ENCODE data around the gene ANKRD29.
"Not testable (repeated sequence)": the region's sequence is repeated elsewhere in the genome, so short reads cannot be mapped to it uniquely, and the experiment has no call there.

ANKRD29 gene

DNA sequence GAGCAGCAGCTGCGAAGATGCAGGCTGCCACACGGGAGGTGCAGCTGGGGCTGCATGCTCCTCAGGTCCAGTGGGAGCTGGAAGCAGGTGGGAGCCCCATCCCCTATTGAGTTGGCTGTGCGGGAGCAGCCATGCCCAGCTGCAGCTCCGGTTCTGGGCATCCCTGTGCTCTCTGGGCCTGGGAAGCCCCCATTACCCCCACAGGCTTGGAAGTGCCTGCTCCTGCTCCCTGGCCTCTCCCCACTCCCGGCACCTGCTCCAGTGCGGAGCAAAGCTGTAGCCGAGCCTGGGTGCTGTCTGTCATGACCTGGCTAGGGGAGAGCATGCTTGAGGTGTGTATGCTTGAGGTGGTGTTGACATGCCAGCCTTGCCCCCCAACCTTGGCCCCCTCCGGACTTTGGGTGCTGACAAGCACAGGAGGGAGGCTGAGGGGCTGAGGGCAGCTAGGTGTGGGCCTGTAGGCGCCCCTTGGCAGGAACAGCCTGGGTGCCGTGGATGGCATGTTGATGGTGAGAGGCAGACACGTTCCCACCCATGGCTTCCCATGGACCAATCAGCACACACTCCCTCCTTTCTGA lies 21.5 kb downstream of the ANKRD29 start:
- no CpG with 5 or more reads among the region's 11 CpGs for WGBS, 2 donors (ENCODE audit: extremely low coverage in 2 of 2, insufficient read length in 2 of 2, insufficient replicate concordance in 1 of 2)
- Histone ChIP-seq H3K4ac (ENCODE audit: low read length) (no peak overlapping the region), H2BK15ac (ENCODE audit: low read length) (no peak overlapping the region), H4K91ac (ENCODE audit: low read depth, low read length, poor library complexity) (no peak overlapping the region), H3K4me1 (ENCODE audit: control insufficient read depth in 2 of 2, insufficient read depth in 1 of 2, low read depth in 1 of 2, low read length in 2 of 2) (no peaks in the 10 kb centered on the region), H3K4me2 (ENCODE audit: insufficient read depth, low read length, poor library complexity, severe bottlenecking) (no peak overlapping the region), H2BK12ac (ENCODE audit: low read length) (no peak overlapping the region), H4K8ac (ENCODE audit: low read depth, low read length) (no peak overlapping the region), H2AK5ac (ENCODE audit: low read depth, low read length) (no peak overlapping the region), H2BK120ac (ENCODE audit: low read depth, low read length) (no peak overlapping the region), H3K79me1 (ENCODE audit: low read depth, low read length) (no peaks in the 10 kb centered on the region), H2BK5ac (ENCODE audit: low read length) (no peak overlapping the region), H3K18ac (ENCODE audit: low read length) (peak overlapping the region; percentile 32), H3K9me3 (replicated peaks in 1 of 2; ENCODE audit: control insufficient read depth in 2 of 2, insufficient read depth in 1 of 2, low read depth in 1 of 2, low read length in 2 of 2) (peaks cover 0 to 2% of the 10 kb centered on the region in 2 donors), H3K36me3 (replicated peaks in 1 of 2; ENCODE audit: control insufficient read depth in 2 of 2, insufficient read depth in 2 of 2, low read length in 2 of 2) (no peaks in the 10 kb centered on the region), H3K14ac (ENCODE audit: low read length) (no peak overlapping the region), H3K23ac (ENCODE audit: low read depth, low read length, poor library complexity) (no peak overlapping the region), H3K9ac (ENCODE audit: low read depth, low read length, poor library complexity) (no peak overlapping the region), H3K27me3 (ENCODE audit: control insufficient read depth in 3 of 3, insufficient read depth in 3 of 3, low read depth in 1 of 3, low read length in 3 of 3) (peaks cover 0 to 3% (median 0%) of the 10 kb centered on the region in 3 experiments), H3K27ac (replicated peaks; ENCODE audit: low read length) (no peak overlapping the region), H2AFZ (ENCODE audit: low read length) (no peak overlapping the region), H3K4me3 (ENCODE audit: low read length in 2 of 2) (no peak overlapping the region)
- no peak for DNase-seq (ENCODE audit: low spot score)

DNA sequence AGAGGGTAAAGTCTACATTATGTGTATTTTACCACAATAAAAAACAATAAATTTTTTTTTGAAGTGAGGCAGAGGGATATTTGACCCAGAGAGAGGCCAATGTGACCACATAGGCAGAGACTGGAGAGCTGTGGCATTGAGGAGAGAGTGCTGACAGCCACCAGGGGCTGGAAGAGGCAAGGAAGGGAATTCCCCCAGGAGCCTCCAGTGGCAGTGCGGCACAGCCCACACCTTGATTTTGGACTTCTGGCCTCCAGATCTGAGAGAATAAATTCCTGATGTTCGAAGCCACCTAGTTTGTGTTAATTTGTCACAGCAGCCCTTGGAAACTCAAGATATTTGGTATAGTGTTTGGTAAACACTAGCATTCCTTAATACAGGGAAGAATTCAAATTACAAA lies 22.7 kb downstream of the ANKRD29 start:
- Histone ChIP-seq H2AFZ (ENCODE audit: low read length) (no peak overlapping the region), H3K36me3 (replicated peaks in 1 of 2; ENCODE audit: control insufficient read depth in 2 of 2, insufficient read depth in 2 of 2, low read length in 2 of 2) (no peaks in the 10 kb centered on the region), H3K4me2 (ENCODE audit: insufficient read depth, low read length, poor library complexity, severe bottlenecking) (no peak overlapping the region), H4K91ac (ENCODE audit: low read depth, low read length, poor library complexity) (no peak overlapping the region), H2BK5ac (ENCODE audit: low read length) (no peak overlapping the region), H3K14ac (ENCODE audit: low read length) (no peak overlapping the region), H4K8ac (ENCODE audit: low read depth, low read length) (no peak overlapping the region), H3K4me3 (ENCODE audit: low read length in 2 of 2) (no peak overlapping the region), H3K9me3 (replicated peaks in 1 of 2; ENCODE audit: control insufficient read depth in 2 of 2, insufficient read depth in 1 of 2, low read depth in 1 of 2, low read length in 2 of 2) (peaks cover 0 to 2% of the 10 kb centered on the region in 2 donors), H3K4me1 (ENCODE audit: control insufficient read depth in 2 of 2, insufficient read depth in 1 of 2, low read depth in 1 of 2, low read length in 2 of 2) (no peaks in the 10 kb centered on the region), H2BK15ac (ENCODE audit: low read length) (no peak overlapping the region), H3K79me1 (ENCODE audit: low read depth, low read length) (no peaks in the 10 kb centered on the region), H2AK5ac (ENCODE audit: low read depth, low read length) (no peak overlapping the region), H3K9ac (ENCODE audit: low read depth, low read length, poor library complexity) (no peak overlapping the region), H2BK12ac (ENCODE audit: low read length) (no peak overlapping the region), H3K27me3 (ENCODE audit: control insufficient read depth in 3 of 3, insufficient read depth in 3 of 3, low read depth in 1 of 3, low read length in 3 of 3) (no peaks in the 10 kb centered on the region), H3K23ac (ENCODE audit: low read depth, low read length, poor library complexity) (no peak overlapping the region), H3K27ac (replicated peaks; ENCODE audit: low read length) (no peak overlapping the region), H2BK120ac (ENCODE audit: low read depth, low read length) (no peak overlapping the region), H3K18ac (ENCODE audit: low read length) (no peak overlapping the region), H3K4ac (ENCODE audit: low read length) (no peak overlapping the region)
- no CpG with 5 or more reads among the region's 2 CpGs for WGBS, 2 donors (ENCODE audit: extremely low coverage in 2 of 2, insufficient read length in 2 of 2, insufficient replicate concordance in 1 of 2)
- DNase-seq (ENCODE audit: low spot score) = no peak

DNA sequence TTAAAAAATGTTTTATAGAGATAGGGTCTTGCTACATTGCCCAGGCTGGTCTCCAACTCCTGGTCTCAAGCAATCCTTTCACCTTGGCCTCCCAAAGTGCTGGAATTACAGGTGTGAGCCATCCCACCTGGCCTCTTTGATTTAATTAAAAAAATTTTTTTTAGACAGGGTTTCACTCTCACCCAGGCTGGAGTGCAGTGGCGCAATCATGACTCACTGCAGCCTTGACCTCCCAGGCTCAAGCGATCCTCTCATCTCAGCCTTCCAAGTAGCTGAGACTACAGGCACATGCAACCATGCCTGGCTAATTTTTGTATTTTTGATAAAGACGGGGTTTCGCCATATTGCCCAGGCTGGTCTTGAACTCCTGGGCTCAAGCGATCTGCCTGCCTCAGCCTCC lies 26.3 kb downstream of the ANKRD29 start:
- not testable (repeated sequence) for H3K9ac ChIP-seq (ENCODE audit: low read depth, low read length, poor library complexity); H4K91ac ChIP-seq (ENCODE audit: low read depth, low read length, poor library complexity); H3K4me2 ChIP-seq (ENCODE audit: insufficient read depth, low read length, poor library complexity, severe bottlenecking); H2BK5ac ChIP-seq (ENCODE audit: low read length); H3K79me1 ChIP-seq (ENCODE audit: low read depth, low read length); H3K4me3 ChIP-seq (ENCODE audit: low read length in 2 of 2); H3K27me3 ChIP-seq (ENCODE audit: control insufficient read depth in 3 of 3, insufficient read depth in 3 of 3, low read depth in 1 of 3, low read length in 3 of 3); H4K8ac ChIP-seq (ENCODE audit: low read depth, low read length); H3K18ac ChIP-seq (ENCODE audit: low read length); H2BK120ac ChIP-seq (ENCODE audit: low read depth, low read length); H3K9me3 ChIP-seq (replicated peaks in 1 of 2; ENCODE audit: control insufficient read depth in 2 of 2, insufficient read depth in 1 of 2, low read depth in 1 of 2, low read length in 2 of 2); H2AK5ac ChIP-seq (ENCODE audit: low read depth, low read length); H3K4ac ChIP-seq (ENCODE audit: low read length); H3K4me1 ChIP-seq (ENCODE audit: control insufficient read depth in 2 of 2, insufficient read depth in 1 of 2, low read depth in 1 of 2, low read length in 2 of 2); H3K36me3 ChIP-seq (replicated peaks in 1 of 2; ENCODE audit: control insufficient read depth in 2 of 2, insufficient read depth in 2 of 2, low read length in 2 of 2); H3K23ac ChIP-seq (ENCODE audit: low read depth, low read length, poor library complexity); H2BK12ac ChIP-seq (ENCODE audit: low read length); DNase-seq (ENCODE audit: low spot score); H2AFZ ChIP-seq (ENCODE audit: low read length); H2BK15ac ChIP-seq (ENCODE audit: low read length); H3K27ac ChIP-seq (replicated peaks; ENCODE audit: low read length); H3K14ac ChIP-seq (ENCODE audit: low read length)
- WGBS, 2 donors (ENCODE audit: extremely low coverage in 2 of 2, insufficient read length in 2 of 2, insufficient replicate concordance in 1 of 2) = no CpG with 5 or more reads among the region's 5 CpGs

DNA sequence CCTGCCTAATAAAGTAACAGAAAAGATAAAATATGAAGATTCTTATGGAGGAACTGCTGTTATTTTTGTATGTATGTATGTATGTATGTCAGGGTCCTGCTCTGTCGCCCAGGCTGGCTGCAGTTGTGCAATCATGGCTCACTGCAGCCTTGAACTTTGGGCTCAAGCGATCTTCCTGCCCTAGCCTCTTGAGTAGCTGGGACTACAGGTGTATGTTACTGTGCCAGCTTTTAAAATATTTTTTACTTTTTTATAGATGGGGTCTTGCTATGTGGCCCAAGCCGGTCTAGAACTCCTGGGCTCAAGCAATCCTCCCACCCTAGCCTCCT lies 26.7 kb downstream of the ANKRD29 start:
- no peaks in the 10 kb centered on the region for H3K79me1 ChIP-seq (ENCODE audit: low read depth, low read length)
- no CpG with 5 or more reads among the region's 3 CpGs for WGBS, 2 donors (ENCODE audit: extremely low coverage in 2 of 2, insufficient read length in 2 of 2, insufficient replicate concordance in 1 of 2)

More for the DNA sequence above, 26.7 kb downstream of the ANKRD29 start:
- DNase-seq (ENCODE audit: low spot score) = no peak
- no peak overlapping the region for H2BK15ac ChIP-seq (ENCODE audit: low read length)
- no peak overlapping the region for H3K23ac ChIP-seq (ENCODE audit: low read depth, low read length, poor library complexity)
- peaks cover 0 to 2% of the 10 kb centered on the region in 2 donors for H3K9me3 ChIP-seq (replicated peaks in 1 of 2; ENCODE audit: control insufficient read depth in 2 of 2, insufficient read depth in 1 of 2, low read depth in 1 of 2, low read length in 2 of 2)
- H3K27me3 ChIP-seq (ENCODE audit: control insufficient read depth in 3 of 3, insufficient read depth in 3 of 3, low read depth in 1 of 3, low read length in 3 of 3) = no peaks in the 10 kb centered on the region
- H2AFZ ChIP-seq (ENCODE audit: low read length) = no peak overlapping the region
- H3K18ac ChIP-seq (ENCODE audit: low read length) = no peak overlapping the region
- no peak overlapping the region for H2BK5ac ChIP-seq (ENCODE audit: low read length)
- H4K8ac ChIP-seq (ENCODE audit: low read depth, low read length) = no peak overlapping the region
- H2AK5ac ChIP-seq (ENCODE audit: low read depth, low read length) = no peak overlapping the region
- H3K9ac ChIP-seq (ENCODE audit: low read depth, low read length, poor library complexity) = no peak overlapping the region
- H3K27ac ChIP-seq (replicated peaks; ENCODE audit: low read length) = no peak overlapping the region
- no peak overlapping the region for H4K91ac ChIP-seq (ENCODE audit: low read depth, low read length, poor library complexity)
- no peak overlapping the region for H3K4me2 ChIP-seq (ENCODE audit: insufficient read depth, low read length, poor library complexity, severe bottlenecking)
- no peaks in the 10 kb centered on the region for H3K36me3 ChIP-seq (replicated peaks in 1 of 2; ENCODE audit: control insufficient read depth in 2 of 2, insufficient read depth in 2 of 2, low read length in 2 of 2)
- H2BK12ac ChIP-seq (ENCODE audit: low read length) = no peak overlapping the region
- no peak overlapping the region for H3K4ac ChIP-seq (ENCODE audit: low read length)
- H3K4me3 ChIP-seq (ENCODE audit: low read length in 2 of 2) = no peak overlapping the region
- no peak overlapping the region for H3K14ac ChIP-seq (ENCODE audit: low read length)
- H3K4me1 ChIP-seq (ENCODE audit: control insufficient read depth in 2 of 2, insufficient read depth in 1 of 2, low read depth in 1 of 2, low read length in 2 of 2) = peaks cover 0 to 2% of the 10 kb centered on the region in 2 donors
- no peak overlapping the region for H2BK120ac ChIP-seq (ENCODE audit: low read depth, low read length)
